Measurements from ENCODE around the gene MTMR11. TPM values are rescaled to one million over a fixed set of nuclear protein-coding genes. Genes with fewer than 3 reads are reported as not detected.

Gene MTMR11
- total RNA-seq, 1 experiment from 2014 or later, result 3.9 TPM

DNA sequence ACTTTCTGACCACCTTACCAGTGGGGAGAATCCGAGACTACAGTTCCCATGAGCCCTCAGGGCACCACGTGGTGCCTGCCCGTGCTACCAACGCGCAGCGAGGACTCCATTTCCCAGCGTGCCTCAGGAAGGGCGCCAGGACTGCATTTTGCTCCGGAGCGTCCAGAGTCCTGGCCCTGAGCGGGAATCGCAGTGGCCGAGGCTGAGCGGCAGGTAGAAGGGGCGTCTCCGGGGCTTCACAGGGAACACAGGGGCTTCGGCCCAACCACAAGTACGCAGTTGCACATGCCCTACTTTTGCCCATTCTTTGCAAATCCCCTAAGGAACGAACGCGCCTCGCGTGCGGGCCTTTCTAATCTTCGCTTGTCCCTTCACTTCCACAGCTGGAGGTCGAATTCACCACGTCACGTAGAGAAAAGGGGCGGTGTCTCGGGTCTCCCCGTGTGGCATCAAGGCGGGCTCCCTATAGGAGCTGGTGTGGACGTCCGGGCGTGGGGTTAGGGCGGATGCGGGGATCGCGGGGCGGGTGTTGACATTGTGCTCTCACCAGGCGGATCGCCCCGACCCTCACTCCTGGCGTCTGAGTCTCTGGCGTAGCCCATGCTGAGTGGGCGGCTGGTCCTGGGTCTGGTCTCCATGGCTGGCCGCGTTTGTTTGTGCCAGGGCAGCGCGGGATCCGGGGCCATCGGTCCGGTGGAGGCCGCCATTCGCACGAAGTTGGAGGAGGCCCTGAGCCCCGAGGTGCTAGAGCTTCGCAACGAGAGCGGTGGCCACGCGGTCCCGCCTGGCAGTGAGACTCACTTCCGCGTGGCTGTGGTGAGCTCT, 37.0 kb downstream of the MTMR11 start, which contains the start of gene BOLA1:
Gene BOLA1, plus strand, starts transcription at position 109 of the 825 bp plus-strand sequence. Its CDS starts 492 bp downstream, at position 601.
- H3K27me3 ChIP-seq (ENCODE audit: insufficient read depth, low read length), result no peaks in the 10 kb centered on the region
- no peaks in the 10 kb centered on the region; a peak in 1 of 5 replicates for H3K9me3 Mint-ChIP-seq
- WGBS (ENCODE audit: extremely low coverage, insufficient read length, low lambda C conversion rate), result no CpG with 5 or more reads among the region's 65 CpGs
- H2BK120ac ChIP-seq (ENCODE audit: low read depth, low read length, poor library complexity, severe bottlenecking), result no peak within 1 kb of the TSS
- no peak within 1 kb of the TSS for H2AK5ac ChIP-seq (ENCODE audit: insufficient read length, low read length)
- no peaks in the 10 kb centered on the region for H3K79me1 ChIP-seq (ENCODE audit: insufficient read depth, low read depth, low read length, poor library complexity, severe bottlenecking)
- H3K4me1 Mint-ChIP-seq, result peaks cover 24 to 25% of the 10 kb centered on the region in 2 experiments
- H3K79me2 ChIP-seq (ENCODE audit: insufficient read depth, low read length), result no peaks in the 10 kb centered on the region
- H3K14ac ChIP-seq (ENCODE audit: insufficient read depth, low read length), result peak within 1 kb of the TSS; percentile 79
- H3K27me3 Mint-ChIP-seq (ENCODE audit: low read depth), result peaks cover 4% of the 10 kb centered on the region
- peak within 1 kb of the TSS; percentile 11 for H2AFZ ChIP-seq (ENCODE audit: low read length)
- peak within 1 kb of the TSS; percentile 57; the same call in 1 of the 2 replicates for H2BK15ac ChIP-seq (ENCODE audit: low read depth, low read length)
- no peak within 1 kb of the TSS for H2BK20ac ChIP-seq (ENCODE audit: low read depth, low read length, poor library complexity, severe bottlenecking)
- no peaks in the 10 kb centered on the region for H3K9me3 ChIP-seq (ENCODE audit: control insufficient read depth, low read depth, low read length)
- H4K91ac ChIP-seq (ENCODE audit: insufficient read length, low read depth, low read length), result peak within 1 kb of the TSS; percentile 77
- H4K5ac ChIP-seq (ENCODE audit: insufficient read length, low read depth, low read length), result peak within 1 kb of the TSS; percentile 53
- peaks cover 2 to 19% (median 16%) of the 10 kb centered on the region in 3 experiments; a peak in 6 of 7 replicates for H3K36me3 Mint-ChIP-seq (ENCODE audit: insufficient read depth in 1 of 3, low read depth in 3 of 3)
- peak within 1 kb of the TSS; percentile 83 for H3K18ac ChIP-seq (ENCODE audit: insufficient read length, low read depth, low read length)
- peak within 1 kb of the TSS; percentile 83 to 97 (median 87); a peak in 4 of 7 replicates for H3K27ac Mint-ChIP-seq
- H3T11ph ChIP-seq (ENCODE audit: low read length), result no peak within 1 kb of the TSS
- H4K20me1 ChIP-seq (ENCODE audit: control insufficient read depth, insufficient read depth, insufficient read length), result no peaks in the 10 kb centered on the region
- peak within 1 kb of the TSS; percentile 78 for H3K4me2 ChIP-seq (ENCODE audit: insufficient read depth, insufficient read length, low read length)
- peaks cover 8% of the 10 kb centered on the region for H3K23me2 ChIP-seq (ENCODE audit: insufficient read length, low read depth, low read length, poor library complexity, severe bottlenecking)
- no peak within 1 kb of the TSS for H2BK5ac ChIP-seq (ENCODE audit: insufficient read length, low read length)
- no peaks in the 10 kb centered on the region for H3K4me1 ChIP-seq (ENCODE audit: insufficient read depth, low read length)
- H3K23ac ChIP-seq (ENCODE audit: insufficient read length, low read depth, low read length), result no peak within 1 kb of the TSS
- H3K27ac ChIP-seq (ENCODE audit: insufficient read length, low read depth, low read length), result peak within 1 kb of the TSS; percentile 26
- DNase-seq, result peak; percentile 96
- no peak within 1 kb of the TSS for H3K56ac ChIP-seq (ENCODE audit: insufficient read length, low read depth, low read length)
- H2BK12ac ChIP-seq (ENCODE audit: insufficient read length, low read depth, low read length), result peak within 1 kb of the TSS; percentile 64
- H4K8ac ChIP-seq (replicated peaks; ENCODE audit: insufficient read length, low read depth, low read length), result no peak within 1 kb of the TSS
- H3K4me3 Mint-ChIP-seq, result peak within 1 kb of the TSS; percentile 78 to 86
- TF ChIP-seq CTCF (conservative IDR thresholded peaks at IDR 0.05), result no peak
- H3K9ac ChIP-seq (ENCODE audit: extremely low read depth, insufficient read length, low read length), result peak within 1 kb of the TSS; percentile 73
- H3K4ac ChIP-seq (ENCODE audit: low read depth, low read length), result peak within 1 kb of the TSS; percentile 29; the same call in 1 of the 2 replicates

Measured in H9 (cell line).